Measurements from ENCODE around the gene ANAPC13. TPM values are rescaled to one million over a fixed set of nuclear protein-coding genes. Genes with fewer than 3 reads are reported as not detected.

Gene ANAPC13
- total RNA-seq, 2 donors from 2014 or later = 40.2 to 83.2 TPM

- Histone ChIP-seq H3K27ac (peak overlapping the region; percentile 86 to 96), H3K36me3 (no peaks in the 10 kb centered on the region), H3K4me3 (peak overlapping the region; percentile 59 to 89), H3K9me3 (no peaks in the 10 kb centered on the region), H3K27me3 (replicated peaks; ENCODE audit: insufficient read depth) (no peaks in the 10 kb centered on the region), H3K4me1 (replicated peaks) (peaks cover 9% of the 10 kb centered on the region)
- TF ChIP-seq POLR2AphosphoS5 (IDR thresholded peaks at IDR 0.05) (peak; percentile 4), CTCF (IDR thresholded peaks at IDR 0.05) (no peak)
- WGBS = under 1% methylated on average over 24 of the region's 24 CpGs
- intact Hi-C loops (cut with DNase I) = loop anchor here (5.0 to 10.0 kb wide), 2 partner anchors 670 to 823 kb away; partner anchors contain the start of gene TOPBP1
- peak; percentile 11 for DNase-seq (ENCODE audit: low spot score)
Measured at GRCh38 chr3:134485075-134485717, 589 bp downstream of the ANAPC13 start.

GRCh38 chr3:134483195-134483900 is 2.4 kb downstream of the ANAPC13 start:
- Histone ChIP-seq H3K27ac (no peak overlapping the region), H3K27me3 (replicated peaks; ENCODE audit: insufficient read depth) (no peaks in the 10 kb centered on the region), H3K36me3 (no peaks in the 10 kb centered on the region), H3K4me3 (no peak overlapping the region), H3K4me1 (replicated peaks) (peaks cover 9% of the 10 kb centered on the region), H3K9me3 (no peaks in the 10 kb centered on the region)
- WGBS = 82% methylated on average over 7 of the region's 7 CpGs
- intact Hi-C loops (cut with DNase I) = loop anchor here (5.0 to 10.0 kb wide), 2 partner anchors 271 to 669 kb away; no protein-coding TSS in a partner anchor
- DNase-seq (ENCODE audit: low spot score) = no peak
- TF ChIP-seq CTCF (IDR thresholded peaks at IDR 0.05) = no peak
- no peak for TF ChIP-seq POLR2AphosphoS5 (IDR thresholded peaks at IDR 0.05)
- no peak for TF ChIP-seq POLR2A (IDR thresholded peaks at IDR 0.05)

- TF ChIP-seq CTCF (IDR thresholded peaks at IDR 0.05) (no peak), POLR2A (IDR thresholded peaks at IDR 0.05) (no peak), POLR2AphosphoS5 (IDR thresholded peaks at IDR 0.05) (no peak)
- WGBS = 94% methylated on average over 3 of the region's 3 CpGs
- H3K9me3 ChIP-seq = no peaks in the 10 kb centered on the region
- H3K27ac ChIP-seq = no peak overlapping the region
- no peaks in the 10 kb centered on the region for H3K27me3 ChIP-seq (replicated peaks; ENCODE audit: insufficient read depth)
- DNase-seq (ENCODE audit: low spot score) = no peak
- H3K4me3 ChIP-seq = no peak overlapping the region
- peaks cover 9% of the 10 kb centered on the region for H3K4me1 ChIP-seq (replicated peaks)
- intact Hi-C loops (cut with DNase I) = loop anchor here (5.0 to 10.0 kb wide), 2 partner anchors 270 to 668 kb away; no protein-coding TSS in a partner anchor
- peaks cover 0 to 4% of the 10 kb centered on the region in 2 donors for H3K36me3 ChIP-seq
Measured at GRCh38 chr3:134482622-134483021, 3.2 kb downstream of the ANAPC13 start.

- Histone ChIP-seq H3K27ac (no peak overlapping the region), H3K4me1 (replicated peaks) (peaks cover 3% of the 10 kb centered on the region), H3K4me3 (no peak overlapping the region), H3K27me3 (replicated peaks; ENCODE audit: insufficient read depth) (no peaks in the 10 kb centered on the region), H3K9me3 (no peaks in the 10 kb centered on the region), H3K36me3 (peaks cover 0 to 4% of the 10 kb centered on the region in 2 donors)
- no peak for DNase-seq (ENCODE audit: low spot score)
- no peak for TF ChIP-seq POLR2AphosphoS5 (IDR thresholded peaks at IDR 0.05)
- TF ChIP-seq POLR2A (IDR thresholded peaks at IDR 0.05) = no peak
- TF ChIP-seq CTCF (IDR thresholded peaks at IDR 0.05) = no peak
- intact Hi-C loops (cut with DNase I) = loop anchor here (5.0 to 10.0 kb wide), 2 partner anchors 269 to 666 kb away; no protein-coding TSS in a partner anchor
- WGBS = 88% methylated on average over 1 of the region's 1 CpG
Measured at GRCh38 chr3:134481166-134481565, 4.6 kb downstream of the ANAPC13 start.

Data from prostate gland (tissue), 2 donors.